Fibroblast of upper back skin (primary cell): ENCODE measurements around the gene JAG1.

ENCODE experiments used
- DNase-seq: peaks from one replicate; pipeline ENCODE4 v3.0.0-alpha.2; 2013

The JAG1 gene

DNA sequence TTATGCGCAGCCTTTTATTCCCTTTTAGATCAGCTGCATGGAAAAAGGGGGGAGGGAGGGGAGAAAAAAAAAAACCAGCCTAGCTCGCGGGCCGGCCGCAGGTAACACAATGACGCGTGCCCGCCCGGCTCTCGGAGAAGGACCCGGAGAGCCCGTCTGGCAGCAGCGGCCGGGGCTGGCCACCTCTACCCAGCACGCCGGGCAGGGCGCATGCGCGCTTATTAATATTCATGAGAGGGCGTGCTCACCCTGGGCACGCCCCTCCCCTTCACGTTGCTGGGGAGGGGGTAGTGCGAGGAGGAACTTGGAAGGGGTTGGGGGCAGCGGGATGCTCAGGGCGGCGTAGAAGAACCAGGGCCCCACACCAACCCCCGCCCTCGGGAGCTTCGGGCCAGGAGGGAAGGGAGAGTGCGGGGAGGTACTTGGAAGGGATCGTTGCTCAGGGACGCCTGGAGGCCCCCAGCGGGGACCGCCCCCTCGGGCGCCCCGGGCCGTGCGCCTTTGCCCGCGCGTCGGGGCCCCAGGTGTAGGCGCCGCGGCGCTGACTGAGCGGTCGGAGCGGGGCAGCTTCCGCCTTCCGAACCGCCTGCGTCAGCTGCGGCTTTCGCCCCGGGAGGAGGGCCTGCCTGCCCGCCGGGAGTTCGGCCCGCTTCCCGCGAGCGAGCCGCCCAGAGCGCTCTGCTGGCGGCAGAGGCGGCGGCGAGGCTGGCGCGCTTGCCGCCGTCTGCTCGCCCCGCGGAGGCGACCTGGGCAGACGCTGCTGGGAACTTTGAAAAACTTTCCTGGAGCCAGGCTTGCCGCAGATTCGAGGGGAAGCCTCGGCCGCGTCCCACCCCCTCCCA is at the start of gene JAG1:
JAG1 (minus strand) TSS at position 158 of the 842 bp plus-strand sequence. CDS start 469 bp downstream, outside the sequence.
- peak; percentile 94 for DNase-seq

- DNase-seq, result no peak
Observed at GRCh38 chr20:10721976-10722375, 48.2 kb upstream of the JAG1 start.

DNA sequence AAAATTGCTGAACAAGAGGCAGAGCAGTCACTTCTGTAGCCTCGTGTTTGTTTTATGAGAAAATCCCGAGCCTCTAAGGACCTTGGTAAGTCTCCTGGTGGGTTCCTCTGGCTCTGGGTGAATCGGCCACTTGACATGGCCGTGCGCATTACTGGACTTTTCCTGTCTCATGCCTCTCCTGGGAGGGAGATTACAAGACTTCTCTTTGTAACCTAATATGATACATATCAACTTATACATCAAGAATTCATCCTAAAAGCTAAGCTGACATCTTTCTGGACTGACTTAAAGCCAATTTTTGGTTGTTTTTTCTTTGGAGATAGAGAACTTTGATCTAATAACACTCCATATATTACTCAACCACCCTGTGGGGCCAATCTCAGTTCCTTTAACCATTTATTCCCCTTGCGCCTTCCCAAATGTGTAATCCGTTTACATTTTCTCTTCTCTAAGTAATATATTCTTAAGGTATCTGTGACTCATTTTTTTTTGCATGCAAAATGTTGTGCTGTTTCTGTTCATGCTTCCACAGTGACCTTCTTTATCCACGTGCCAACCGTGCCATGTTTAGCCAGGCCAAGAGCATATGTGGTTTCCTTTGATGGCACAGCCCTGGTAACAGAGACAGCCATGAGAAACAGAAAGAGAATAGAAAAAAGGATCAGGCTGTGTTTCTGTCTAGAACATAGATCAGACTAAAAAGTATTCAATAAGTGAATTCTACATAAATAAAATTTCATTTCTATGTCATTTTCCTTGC is 47.5 kb upstream of the JAG1 start:
- DNase-seq, result peak; percentile 34

DNA sequence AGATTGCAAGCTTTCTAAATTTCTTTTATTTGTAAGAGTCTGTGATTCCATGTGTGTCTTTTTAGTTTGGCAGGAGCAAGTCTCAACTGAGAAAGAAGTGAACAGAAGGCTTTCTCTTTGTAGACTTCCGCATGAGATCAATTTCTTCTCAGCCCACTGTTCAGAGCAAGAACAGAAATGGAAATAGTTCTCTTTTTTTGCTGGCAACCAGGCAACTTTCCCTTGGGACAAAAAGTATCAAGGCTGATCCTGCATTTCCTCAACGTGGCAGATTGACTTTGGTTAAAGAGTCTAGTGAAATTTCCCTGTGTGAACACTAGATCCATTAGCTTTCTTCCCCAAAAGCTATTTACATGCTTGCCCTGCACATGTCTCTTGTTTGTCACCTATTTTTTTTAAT is 46.8 kb upstream of the JAG1 start:
- DNase-seq, result no peak

DNA sequence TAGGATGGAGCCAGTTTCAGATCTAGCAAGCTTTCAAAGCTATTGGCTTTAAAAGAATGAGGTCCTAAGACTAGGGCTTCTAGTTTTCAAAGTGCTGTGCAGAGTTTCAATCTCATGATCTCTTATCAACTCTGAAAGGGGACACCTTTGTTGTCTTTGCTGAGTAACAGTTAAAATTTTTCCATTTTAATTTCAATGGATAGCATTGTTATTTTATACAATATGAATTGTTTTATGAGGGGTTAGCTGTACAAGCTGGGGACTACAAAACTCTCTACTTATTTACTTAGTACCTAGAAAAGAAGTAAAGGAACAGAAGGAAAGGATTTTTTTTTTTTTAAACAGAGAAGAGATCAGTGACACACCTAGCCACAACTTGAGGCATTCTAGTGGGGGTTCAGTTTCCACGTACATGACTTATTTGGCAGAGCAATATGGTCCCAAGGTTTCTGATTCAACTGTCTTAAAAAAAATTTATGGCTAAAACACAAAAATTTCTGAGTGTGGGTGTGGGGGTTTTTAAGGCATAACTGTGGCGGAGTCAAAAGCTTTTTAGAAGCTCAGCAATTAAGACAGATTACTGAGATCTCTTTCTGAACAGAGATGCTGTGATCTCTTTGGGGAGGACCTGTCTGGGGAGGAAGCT is 46.1 kb upstream of the JAG1 start:
- DNase-seq, result peak; percentile 51

GRCh38 chr20:10718661-10719060 is 44.9 kb upstream of the JAG1 start:
- DNase-seq, result peak; percentile 27

GRCh38 chr20:10716855-10717254 is 43.1 kb upstream of the JAG1 start:
- DNase-seq, result peak; percentile 56

DNA sequence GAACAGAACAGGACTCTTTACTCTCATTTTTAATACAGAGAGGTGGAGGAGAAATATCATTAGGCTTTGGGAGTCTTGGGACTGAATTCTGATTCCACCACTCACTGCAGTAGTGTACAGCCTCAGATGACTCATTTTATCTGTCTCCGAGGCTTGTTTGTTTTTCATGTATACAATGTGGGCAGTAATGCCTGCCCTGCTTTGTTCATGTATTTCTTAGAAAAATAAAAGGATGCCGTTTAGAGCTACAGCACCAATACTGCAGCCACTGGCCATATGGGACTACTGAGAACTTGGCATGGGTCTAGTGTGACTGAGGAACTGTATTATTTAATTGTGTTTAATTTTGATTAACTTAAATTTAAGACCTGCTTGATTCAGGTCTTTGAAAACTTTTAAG is 41.2 kb upstream of the JAG1 start:
- DNase-seq, result peak; percentile 12

- no peak for DNase-seq
Observed at GRCh38 chr20:10714236-10714975, 40.6 kb upstream of the JAG1 start.

- no peak for DNase-seq
Observed at GRCh38 chr20:10713161-10713560, 39.4 kb upstream of the JAG1 start.

- no peak for DNase-seq
Observed at GRCh38 chr20:10711903-10712451, 38.2 kb upstream of the JAG1 start.

DNA sequence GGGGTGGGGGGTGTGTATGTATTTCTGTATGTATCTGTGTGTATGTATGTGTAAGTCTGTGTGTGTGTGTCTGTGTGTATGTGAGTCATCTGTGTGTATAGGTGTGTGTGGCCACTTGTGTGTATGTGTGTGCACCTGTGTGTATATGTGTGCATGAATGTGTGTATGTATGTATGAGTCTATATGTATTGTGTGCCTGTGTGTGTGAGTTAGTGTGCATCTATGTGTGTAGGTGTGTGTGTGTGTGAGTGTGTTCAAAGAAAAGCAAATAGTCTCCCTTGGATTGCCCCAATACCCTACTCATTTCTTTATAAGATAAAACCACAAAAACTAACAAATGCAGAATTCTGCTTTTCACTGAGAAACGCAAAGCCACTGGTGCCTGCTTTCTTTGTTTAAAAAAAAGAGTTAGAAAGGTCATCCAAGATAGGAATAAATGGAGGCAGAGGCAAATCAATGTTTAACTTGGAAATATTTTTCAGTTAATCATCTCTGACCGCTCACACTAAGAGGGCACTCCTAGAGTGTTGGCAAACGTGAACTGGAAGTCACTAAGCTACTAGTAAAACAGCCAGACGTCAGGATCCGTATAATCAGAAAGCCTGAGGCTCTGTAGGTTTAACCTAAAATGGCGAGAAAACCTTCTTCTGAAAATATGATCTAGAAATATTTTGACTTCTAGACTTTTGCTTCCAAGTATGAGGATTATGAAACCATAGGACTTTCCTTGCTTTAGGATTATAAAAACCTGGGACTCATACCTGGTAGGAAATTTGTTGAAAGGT is 37.4 kb upstream of the JAG1 start:
- no peak for DNase-seq

DNA sequence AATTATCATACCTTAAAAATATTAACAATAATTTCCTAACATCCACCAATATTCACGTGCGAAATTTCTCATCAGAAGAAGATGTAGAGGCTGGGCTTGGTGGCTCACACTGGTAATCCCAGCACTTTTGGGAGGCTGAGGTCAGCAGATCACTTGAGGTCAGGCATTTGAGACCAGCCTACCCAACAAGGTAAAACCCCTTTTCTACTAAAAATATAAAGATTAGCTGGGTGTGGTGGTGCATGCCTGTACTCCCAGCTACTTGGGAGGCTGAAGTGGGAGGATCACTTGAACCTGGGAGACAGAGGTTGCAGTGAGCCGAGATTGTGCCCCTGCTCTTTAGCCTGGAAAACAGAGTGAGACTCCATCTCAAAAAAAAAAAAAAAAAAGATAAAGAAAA is 36.1 kb upstream of the JAG1 start:
- no peak for DNase-seq

DNA sequence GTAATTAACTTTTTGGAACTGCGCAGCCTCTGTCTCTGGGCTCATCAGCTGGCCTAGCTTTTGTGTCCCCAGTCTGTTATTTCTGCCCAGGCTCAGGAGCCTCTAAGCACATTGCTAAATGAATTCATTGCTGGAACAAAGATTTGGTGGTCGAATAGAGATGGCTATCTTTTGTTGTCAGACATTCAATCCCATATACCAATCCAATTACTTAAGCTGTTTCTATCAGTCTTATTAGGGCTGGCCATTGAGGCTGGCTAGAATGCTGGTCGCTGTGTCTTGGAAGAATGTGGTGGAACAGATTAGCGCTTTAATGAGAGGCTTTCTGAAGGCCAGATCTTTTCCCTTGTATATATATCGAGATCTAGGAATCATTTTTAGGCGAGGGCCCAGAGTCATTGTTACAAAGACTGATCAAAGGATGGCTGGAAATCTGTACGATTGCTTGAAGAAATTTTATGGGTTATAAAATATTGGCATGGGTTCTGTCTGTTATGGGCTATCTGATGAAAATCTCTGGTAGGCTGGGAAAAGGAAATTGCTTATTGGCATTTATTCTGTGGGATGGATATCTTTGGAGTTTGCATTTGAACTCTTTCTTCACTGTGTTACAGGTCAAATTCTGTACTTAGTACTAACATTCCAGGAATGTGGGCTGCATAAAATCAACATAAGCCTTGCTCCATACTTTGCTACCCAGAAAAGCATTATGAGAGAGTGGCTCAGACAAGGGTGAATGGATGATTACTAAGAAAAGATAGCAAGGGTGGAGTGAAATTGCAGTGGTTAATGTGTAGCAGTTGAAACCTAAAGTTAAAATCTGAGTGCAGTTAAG is 34.8 kb upstream of the JAG1 start:
- peak; percentile 74 for DNase-seq

GRCh38 chr20:10707791-10708190 is 34.0 kb upstream of the JAG1 start:
- DNase-seq, result no peak

- no peak for DNase-seq
Observed at GRCh38 chr20:10707068-10707467, 33.3 kb upstream of the JAG1 start.

DNA sequence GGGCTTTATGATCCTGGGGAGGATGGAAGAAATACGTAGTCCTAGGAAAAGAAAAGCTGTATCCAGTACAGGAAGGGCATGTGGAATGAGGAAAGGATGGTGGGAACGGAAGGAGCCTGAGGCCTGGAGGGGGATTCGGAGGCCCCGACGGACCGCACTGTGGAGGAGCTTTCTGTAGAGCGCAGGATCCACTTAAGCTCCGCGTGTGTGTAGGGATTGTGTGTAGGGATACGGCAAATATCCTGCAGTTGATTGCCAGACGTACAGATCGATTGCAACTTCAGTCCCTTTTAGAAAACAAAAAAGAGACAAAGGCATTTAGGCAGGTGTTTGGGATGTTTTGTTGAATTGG is 32.6 kb upstream of the JAG1 start:
- no peak for DNase-seq

DNA sequence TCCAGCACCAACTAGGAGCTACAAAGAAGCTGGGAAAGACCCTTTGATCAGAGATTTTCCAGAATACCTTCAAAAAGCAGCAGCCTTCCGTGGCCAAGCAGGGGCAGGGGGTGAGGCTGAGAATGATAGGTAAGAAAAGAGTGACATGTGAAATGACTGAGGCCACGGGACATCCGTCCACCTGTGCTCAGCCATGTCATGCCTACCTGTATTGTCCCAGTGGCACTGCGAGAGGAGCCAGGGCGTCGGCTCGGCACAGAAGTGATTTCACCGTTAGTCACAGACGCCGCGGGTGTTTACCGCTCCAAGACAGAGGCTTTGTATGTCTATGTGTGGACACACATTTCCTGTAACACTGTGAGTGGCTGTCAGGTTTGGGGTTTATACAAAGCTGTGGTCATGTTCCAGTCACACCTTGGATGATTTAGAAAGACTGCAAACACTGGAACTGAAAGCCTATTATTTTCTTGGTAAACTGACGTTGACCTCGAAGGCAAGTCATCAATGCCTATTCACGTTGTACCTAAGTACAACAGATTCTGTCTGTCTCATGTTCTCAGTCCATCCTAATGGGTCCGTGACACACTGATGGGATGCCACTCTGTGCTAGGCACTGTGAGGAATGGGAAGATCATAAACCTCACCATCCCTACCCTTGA is 32.1 kb upstream of the JAG1 start:
- no peak for DNase-seq

GRCh38 chr20:10701607-10702006 is 27.8 kb upstream of the JAG1 start:
- no peak for DNase-seq

GRCh38 chr20:10699941-10700340 is 26.1 kb upstream of the JAG1 start:
- DNase-seq, result no peak
